Stimulated activated CD4-positive, alpha-beta T cell treated with anti-CD3 and anti-CD28 coated beads, TNF-alpha, amount 100 ng/mL, for 1 hour (primary cell): Measurements from ENCODE around the gene PSMC6.
"Not testable (repeated sequence)": the region's sequence is repeated elsewhere in the genome, so short reads cannot be mapped to it uniquely, and the experiment has no call there.

Experiments used
- DNase-seq, 3 donors: peaks; one replicate each; pipeline ENCODE4 v3.0.0-alpha.2; 2020; ENCODE audit warnings: low read depth in 3 of 3, low spot score in 1 of 3

The PSMC6 gene

GRCh38 chr14:52716155-52716554, 9.2 kb downstream of the PSMC6 start:
- DNase-seq: no peak

- no peak for DNase-seq
These were observed 16.7 kb downstream of the PSMC6 start for GRCh38 chr14:52723514-52724359.

GRCh38 chr14:52724360-52724644, 17.3 kb downstream of the PSMC6 start:
- DNase-seq: no peak

GRCh38 chr14:52727509-52727908, 20.5 kb downstream of the PSMC6 start:
- not testable (repeated sequence) for DNase-seq

- DNase-seq: not testable (repeated sequence)
These were observed 22.0 kb downstream of the PSMC6 start for GRCh38 chr14:52729035-52729434.

- DNase-seq: no peak
These were observed 22.6 kb downstream of the PSMC6 start for GRCh38 chr14:52729585-52729924.

- DNase-seq: peak; percentile 93 to 98 (median 96)
These were observed 23.1 kb downstream of the PSMC6 start, which contains the start of gene STYX for GRCh38 chr14:52729925-52730708. Gene STYX, plus strand, starts transcription at chr14:52730166. Its CDS starts 309 bp downstream, at chr14:52730475.

- no peak for DNase-seq
These were observed 23.7 kb downstream of the PSMC6 start for GRCh38 chr14:52730709-52731111.

- DNase-seq: no peak
These were observed 26.8 kb downstream of the PSMC6 start for GRCh38 chr14:52733824-52734223.

GRCh38 chr14:52735921-52736489, 29.0 kb downstream of the PSMC6 start:
- no peak for DNase-seq

- no peak for DNase-seq
These were observed 31.4 kb downstream of the PSMC6 start for GRCh38 chr14:52738409-52738808.

GRCh38 chr14:52740751-52741150, 33.8 kb downstream of the PSMC6 start:
- no peak for DNase-seq

- DNase-seq: no peak
These were observed 34.9 kb downstream of the PSMC6 start for GRCh38 chr14:52741865-52742264.

- no peak for DNase-seq
These were observed 41.8 kb downstream of the PSMC6 start for GRCh38 chr14:52748647-52749292.

- DNase-seq: no peak
These were observed 48.8 kb downstream of the PSMC6 start for GRCh38 chr14:52755607-52756316.

- no peak for DNase-seq
These were observed 52.1 kb downstream of the PSMC6 start for GRCh38 chr14:52759145-52759544.

- DNase-seq: not testable (repeated sequence)
These were observed 55.9 kb downstream of the PSMC6 start for GRCh38 chr14:52762923-52763322.

- no peak for DNase-seq
These were observed 60.2 kb downstream of the PSMC6 start for GRCh38 chr14:52767058-52767833.

- no peak for DNase-seq
These were observed 62.9 kb downstream of the PSMC6 start for GRCh38 chr14:52769887-52770286.

GRCh38 chr14:52776816-52777215, 69.8 kb downstream of the PSMC6 start:
- DNase-seq: no peak
